IMR-90 (cell line): ENCODE results near the gene SEMA6A. TPM values are rescaled to one million over a fixed set of nuclear protein-coding genes. Genes with fewer than 3 reads are reported as not detected.

Experiments used
- ATAC-seq: fragments of 200-7000 bp; cut with Tn5 transposase; 2 replicates; pipeline ENCODE4 v1.9.1; 2020; ENCODE audit warnings: low read depth, mild to moderate bottlenecking, moderate library complexity
- BruUV-seq: library from RNA; stranded (reverse); fragments of 400-500 nt; replicated peaks from 2 replicates; lab custom pipeline; 2021; lab: Mats Ljungman, UMichigan
- CTCF ChIA-PET: fragments of 300-600 bp; formaldehyde crosslinking; extraction: SDS; loops from one replicate; lab custom pipeline; 2021; ENCODE audit warnings: antibody characterized with exemption; lab: Yijun Ruan, JAX
- POLR2A ChIA-PET: fragments of 300-600 bp; sonication (Branson Sonifier 250); formaldehyde crosslinking; loops from one replicate; lab custom pipeline; 2022; ENCODE audit warnings: antibody characterized with exemption; ENCODE audit not compliant: unreplicated experiment; lab: Charles Lee
- DNase-seq: peaks from one replicate; pipeline ENCODE4 v3.0.0; 2013
- H2AFZ ChIP-seq: replicated peaks from 2 replicates; pipeline ENCODE3; 2013; ENCODE audit warnings: low read length, mild to moderate bottlenecking; ENCODE audit not compliant: poor library complexity
- H2AK5ac ChIP-seq: 2 replicates; pipeline ENCODE4 v1.6.1; 2013; ENCODE audit warnings: low read depth, low read length, inconsistent platforms
- H2AK9ac ChIP-seq: replicated peaks from 2 replicates; pipeline ENCODE3; 2013; ENCODE audit warnings: mild to moderate bottlenecking, low read depth, low read length, moderate library complexity; ENCODE audit not compliant: poor library complexity
- H2BK120ac ChIP-seq: 2 replicates; pipeline ENCODE4 v1.6.1; 2013; ENCODE audit warnings: low read depth, low read length, inconsistent platforms
- H2BK15ac ChIP-seq: 3 replicates; pipeline ENCODE4 v1.6.1; 2013; ENCODE audit warnings: low read depth, low read length, inconsistent platforms
- H2BK20ac ChIP-seq: 2 replicates; pipeline ENCODE4 v1.6.1; 2013; ENCODE audit warnings: low read depth, mild to moderate bottlenecking, inconsistent platforms, low read length, moderate library complexity
- H2BK5ac ChIP-seq: 2 replicates; pipeline ENCODE4 v1.6.1; 2013; ENCODE audit warnings: mild to moderate bottlenecking, low read depth, low read length, inconsistent platforms; ENCODE audit not compliant: poor library complexity, severe bottlenecking
- H3K14ac ChIP-seq: replicated peaks from 2 replicates; pipeline ENCODE4 v1.6.1; 2013; ENCODE audit warnings: low read depth, low read length, inconsistent platforms
- H3K18ac ChIP-seq: 2 replicates; pipeline ENCODE4 v1.6.1; 2013; ENCODE audit warnings: low read depth, low read length, control low read depth
- H3K23ac ChIP-seq: 2 replicates; pipeline ENCODE4 v1.6.1; 2013; ENCODE audit warnings: low read depth, low read length, inconsistent platforms
- H3K27ac ChIP-seq: 2 replicates; pipeline ENCODE4 v1.5.1; 2013; ENCODE audit warnings: mild to moderate bottlenecking, control low read depth, low read length; ENCODE audit not compliant: insufficient read depth
- H3K27me3 ChIP-seq: 2 replicates; pipeline ENCODE4 v1.6.1; 2013; ENCODE audit warnings: low read length; ENCODE audit not compliant: control insufficient read depth, insufficient read depth
- H3K36me3 ChIP-seq: 2 replicates; pipeline ENCODE4 v1.6.1; 2013; ENCODE audit warnings: low read length, mixed read lengths; ENCODE audit not compliant: control insufficient read depth, insufficient read depth
- H3K4ac ChIP-seq: 2 replicates; pipeline ENCODE4 v1.6.1; 2013; ENCODE audit warnings: low read depth, low read length, inconsistent platforms
- H3K4me1 ChIP-seq: 2 replicates; pipeline ENCODE4 v1.6.1; 2013; ENCODE audit warnings: low read length, mixed read lengths; ENCODE audit not compliant: control insufficient read depth, insufficient read depth
- H3K4me2 ChIP-seq: 2 replicates; pipeline ENCODE4 v1.6.1; 2013; ENCODE audit warnings: low read depth, mild to moderate bottlenecking, control low read depth, low read length, moderate library complexity
- H3K4me3 ChIP-seq: 2 replicates; pipeline ENCODE4 v1.5.1; 2013; ENCODE audit warnings: low read depth, mild to moderate bottlenecking, control low read depth, low read length, moderate library complexity; ENCODE audit not compliant: insufficient read depth
- H3K56ac ChIP-seq: 2 replicates; pipeline ENCODE4 v1.6.1; 2013; ENCODE audit warnings: low read length, inconsistent platforms; ENCODE audit not compliant: insufficient read depth; ENCODE audit errors: extremely low read depth
- H3K79me1 ChIP-seq, 2 experiments: 2 replicates each; pipeline ENCODE4 v1.6.1; 2013; ENCODE audit warnings: low read length in 2 of 2, inconsistent platforms in 1 of 2, low read depth in 1 of 2
- H3K9ac ChIP-seq: 2 replicates; pipeline ENCODE4 v1.6.1; 2013; ENCODE audit warnings: low read depth, low read length, control low read depth
- H3K9me1 ChIP-seq: 2 replicates; pipeline ENCODE4 v1.6.1; 2013; ENCODE audit warnings: low read length, inconsistent platforms; ENCODE audit not compliant: insufficient read depth
- H3K9me3 ChIP-seq: 2 replicates; pipeline ENCODE4 v1.6.1; 2013; ENCODE audit warnings: low read length; ENCODE audit not compliant: control insufficient read depth, insufficient read depth
- H4K20me1 ChIP-seq: 2 replicates; pipeline ENCODE4 v1.6.1; 2013; ENCODE audit warnings: low read length, inconsistent platforms; ENCODE audit not compliant: insufficient read depth
- H4K5ac ChIP-seq: 2 replicates; pipeline ENCODE4 v1.6.1; 2013; ENCODE audit warnings: mild to moderate bottlenecking, low read depth, low read length, control low read depth
- H4K8ac ChIP-seq, 2 experiments: 2 replicates each; pipeline ENCODE4 v1.6.1; 2013; ENCODE audit warnings: low read depth in 2 of 2, low read length in 2 of 2, control low read depth in 1 of 2, inconsistent platforms in 1 of 2
- H4K91ac ChIP-seq: 2 replicates; pipeline ENCODE4 v1.6.1; 2013; ENCODE audit warnings: low read depth, low read length, inconsistent platforms; ENCODE audit not compliant: insufficient read depth
- BHLHE40 ChIP-seq: fragments of 150-350 bp; IDR thresholded peaks from 2 replicates; pipeline ENCODE4 v1.6.1; 2016; ENCODE audit warnings: mild to moderate bottlenecking, low read depth, low read length
- CEBPB ChIP-seq: IDR thresholded peaks from 2 replicates; pipeline ENCODE4 v1.6.1; 2012; ENCODE audit warnings: low read depth, low read length, improper control_type of control experiment
- CHD1 ChIP-seq: IDR thresholded peaks from 2 replicates; pipeline ENCODE4 v1.6.1; 2012; ENCODE audit warnings: low read depth, low read length, improper control_type of control experiment
- FOS ChIP-seq: fragments of 150-350 bp; IDR thresholded peaks from 2 replicates; pipeline ENCODE4 v1.6.1; 2016; ENCODE audit warnings: low read depth, low read length
- MAFK ChIP-seq: IDR thresholded peaks from 2 replicates; pipeline ENCODE4 v1.6.1; 2012; ENCODE audit warnings: low read depth, low read length, improper control_type of control experiment
- MAZ ChIP-seq: IDR thresholded peaks from 2 replicates; pipeline ENCODE4 v1.6.1; 2012; ENCODE audit warnings: low read depth, mild to moderate bottlenecking, low read length, improper control_type of control experiment, moderate library complexity, borderline replicate concordance
- MXI1 ChIP-seq: IDR thresholded peaks from 2 replicates; pipeline ENCODE4 v1.6.1; 2012; ENCODE audit warnings: low read depth, mild to moderate bottlenecking, low read length, moderate library complexity, borderline replicate concordance
- NFE2L2 ChIP-seq: fragments of 150-350 bp; IDR thresholded peaks from 2 replicates; pipeline ENCODE4 v1.6.1; 2016; ENCODE audit warnings: low read depth, mild to moderate bottlenecking, low read length
- POLR2A ChIP-seq: IDR thresholded peaks from 2 replicates; pipeline ENCODE4 v1.6.1; 2012; ENCODE audit warnings: mild to moderate bottlenecking, low read depth, low read length
- RAD21 ChIP-seq: IDR thresholded peaks from 2 replicates; pipeline ENCODE4 v1.6.1; 2012; ENCODE audit warnings: low read length, improper control_type of control experiment
- RCOR1 ChIP-seq: IDR thresholded peaks from 2 replicates; pipeline ENCODE4 v1.6.1; 2012; ENCODE audit warnings: mild to moderate bottlenecking, low read length, improper control_type of control experiment; ENCODE audit not compliant: insufficient replicate concordance
- RFX5 ChIP-seq: IDR thresholded peaks from 2 replicates; pipeline ENCODE4 v1.8.0; 2012; ENCODE audit warnings: low read depth, mild to moderate bottlenecking, low read length, moderate library complexity
- SMC3 ChIP-seq: fragments of 150-350 bp; IDR thresholded peaks from 2 replicates; pipeline ENCODE4 v1.6.1; 2016; ENCODE audit warnings: low read depth, mild to moderate bottlenecking, antibody characterized with exemption, low read length, moderate library complexity
- WGBS, 2 experiments: methylation state at CpG; one replicate each; pipeline versions ENCODE4 v1.1.5 to v1.1.7; 2013; ENCODE audit warnings: missing lambda C conversion rate in 2 of 2; ENCODE audit not compliant: insufficient read length in 1 of 2; ENCODE audit errors: extremely low coverage in 2 of 2; 5-methylcytosine and 5-hydroxymethylcytosine counted together
- dilution Hi-C: fragments of 300-500 bp; cut with HindIII; formaldehyde crosslinking; loops from one replicate; pipeline ENCODE4 v1.14.3; 2018; ENCODE audit warnings: low sequenced_read_pairs; ENCODE audit not compliant: unreplicated experiment
- in situ Hi-C: fragments of 300-500 bp; cut with MboI; formaldehyde crosslinking; loops from 3 replicates; pipeline ENCODE4 v1.14.3; 2019; ENCODE audit warnings: low sequenced_read_pairs, inconsistent platforms, mixed read lengths
- intact Hi-C: fragments of 100-400 bp; cut with micrococcal nuclease; formaldehyde crosslinking; loops from 2 replicates; pipeline ENCODE4 v1.10.0; 2022
- polyA plus RNA-seq, 3 experiments: library from polyadenylated mRNA; depleted of rRNA; stranded (reverse); fragments of >200 nt; gene quantifications; 2 replicates each; pipeline ENCODE4 v1.2.3, GENCODE V29; 2012; ENCODE audit warnings: low replicate concordance in 1 of 3
- total RNA-seq: library from RNA; depleted of rRNA; stranded (reverse); fragments of >200 nt; gene quantifications from 2 replicates; pipeline ENCODE4 v1.2.3, GENCODE V29; 2012
- TF ChIP-seq, protein P1 (sequence below): conservative IDR thresholded peaks from 2 replicates; pipeline ENCODE4 v1.5.1; 2012; ENCODE audit warnings: mild to moderate bottlenecking, low read depth, low read length, improper control_type of control experiment
- TF ChIP-seq, protein P2 (sequence below): fragments of 150-350 bp; IDR thresholded peaks from 2 replicates; pipeline ENCODE4 v1.6.1; 2017; ENCODE audit warnings: mild to moderate bottlenecking, antibody characterized with exemption, low read length, low read depth
- TF ChIP-seq, protein P3 (sequence below): fragments of 150-350 bp; IDR thresholded peaks from 2 replicates; pipeline ENCODE4 v1.6.1; 2016; ENCODE audit warnings: low read depth, mild to moderate bottlenecking, low read length, moderate library complexity, borderline replicate concordance

The SEMA6A gene
- total and polyA plus RNA-seq, 2 of the 4 experiments (the other 2 are of a cell fraction), result 0.27 to 0.36 TPM

GRCh38 chr5:116437351-116437705, 137.3 kb downstream of the SEMA6A start:
- Histone ChIP-seq H3K4me1 (no peaks in the 10 kb centered on the region), H3K9me1 (no peaks in the 10 kb centered on the region), H4K91ac (no peak overlapping the region), H3K18ac (no peak overlapping the region), H3K4me2 (no peak overlapping the region), H2AFZ (no peak overlapping the region), H3K23ac (no peak overlapping the region), H3K79me1 (no peaks in the 10 kb centered on the region), H3K27me3 (no peaks in the 10 kb centered on the region; the same call in none of the 2 replicates), H2BK5ac (no peak overlapping the region), H4K5ac (no peak overlapping the region), H4K8ac (no peak overlapping the region), H4K20me1 (no peaks in the 10 kb centered on the region), H2BK120ac (no peak overlapping the region), H3K9me3 (no peaks in the 10 kb centered on the region), H3K14ac (no peak overlapping the region), H3K36me3 (no peaks in the 10 kb centered on the region), H3K27ac (no peak overlapping the region), H3K4me3 (no peak overlapping the region), H2BK15ac (no peak overlapping the region), H2AK5ac (no peak overlapping the region), H3K56ac (no peak overlapping the region), H2BK20ac (no peak overlapping the region), H3K4ac (no peak overlapping the region), H3K9ac (no peak overlapping the region), H2AK9ac (no peak overlapping the region)
- BruUV-seq, result no TSS peak
- intact Hi-C loops, result no loop called here
- TF ChIP-seq, protein P1, sequence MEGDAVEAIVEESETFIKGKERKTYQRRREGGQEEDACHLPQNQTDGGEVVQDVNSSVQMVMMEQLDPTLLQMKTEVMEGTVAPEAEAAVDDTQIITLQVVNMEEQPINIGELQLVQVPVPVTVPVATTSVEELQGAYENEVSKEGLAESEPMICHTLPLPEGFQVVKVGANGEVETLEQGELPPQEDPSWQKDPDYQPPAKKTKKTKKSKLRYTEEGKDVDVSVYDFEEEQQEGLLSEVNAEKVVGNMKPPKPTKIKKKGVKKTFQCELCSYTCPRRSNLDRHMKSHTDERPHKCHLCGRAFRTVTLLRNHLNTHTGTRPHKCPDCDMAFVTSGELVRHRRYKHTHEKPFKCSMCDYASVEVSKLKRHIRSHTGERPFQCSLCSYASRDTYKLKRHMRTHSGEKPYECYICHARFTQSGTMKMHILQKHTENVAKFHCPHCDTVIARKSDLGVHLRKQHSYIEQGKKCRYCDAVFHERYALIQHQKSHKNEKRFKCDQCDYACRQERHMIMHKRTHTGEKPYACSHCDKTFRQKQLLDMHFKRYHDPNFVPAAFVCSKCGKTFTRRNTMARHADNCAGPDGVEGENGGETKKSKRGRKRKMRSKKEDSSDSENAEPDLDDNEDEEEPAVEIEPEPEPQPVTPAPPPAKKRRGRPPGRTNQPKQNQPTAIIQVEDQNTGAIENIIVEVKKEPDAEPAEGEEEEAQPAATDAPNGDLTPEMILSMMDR, result no peak
- no peak for TF ChIP-seq MXI1
- TF ChIP-seq, protein P2, sequence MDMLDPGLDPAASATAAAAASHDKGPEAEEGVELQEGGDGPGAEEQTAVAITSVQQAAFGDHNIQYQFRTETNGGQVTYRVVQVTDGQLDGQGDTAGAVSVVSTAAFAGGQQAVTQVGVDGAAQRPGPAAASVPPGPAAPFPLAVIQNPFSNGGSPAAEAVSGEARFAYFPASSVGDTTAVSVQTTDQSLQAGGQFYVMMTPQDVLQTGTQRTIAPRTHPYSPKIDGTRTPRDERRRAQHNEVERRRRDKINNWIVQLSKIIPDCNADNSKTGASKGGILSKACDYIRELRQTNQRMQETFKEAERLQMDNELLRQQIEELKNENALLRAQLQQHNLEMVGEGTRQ, result no peak
- TF ChIP-seq BHLHE40, result no peak
- no peak for TF ChIP-seq POLR2A
- no peak for TF ChIP-seq MAFK
- TF ChIP-seq RFX5, result no peak
- no peak for TF ChIP-seq RCOR1
- TF ChIP-seq, protein P3, sequence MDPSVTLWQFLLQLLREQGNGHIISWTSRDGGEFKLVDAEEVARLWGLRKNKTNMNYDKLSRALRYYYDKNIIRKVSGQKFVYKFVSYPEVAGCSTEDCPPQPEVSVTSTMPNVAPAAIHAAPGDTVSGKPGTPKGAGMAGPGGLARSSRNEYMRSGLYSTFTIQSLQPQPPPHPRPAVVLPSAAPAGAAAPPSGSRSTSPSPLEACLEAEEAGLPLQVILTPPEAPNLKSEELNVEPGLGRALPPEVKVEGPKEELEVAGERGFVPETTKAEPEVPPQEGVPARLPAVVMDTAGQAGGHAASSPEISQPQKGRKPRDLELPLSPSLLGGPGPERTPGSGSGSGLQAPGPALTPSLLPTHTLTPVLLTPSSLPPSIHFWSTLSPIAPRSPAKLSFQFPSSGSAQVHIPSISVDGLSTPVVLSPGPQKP, result no peak
- no peak for TF ChIP-seq FOS
- TF ChIP-seq RAD21, result no peak
- no peak for TF ChIP-seq SMC3
- no peak for TF ChIP-seq NFE2L2
- TF ChIP-seq CEBPB, result no peak
- no peak for TF ChIP-seq MAZ
- TF ChIP-seq CHD1, result no peak
- DNase-seq (no peak), ATAC-seq (no peak)
- ChIA-PET CTCF (no interaction called here), POLR2A (no interaction called here)
- in situ Hi-C loops, result no loop called here
- no CpG with 5 or more reads among the region's 6 CpGs for WGBS, 2 experiments
- dilution Hi-C loops, result no loop called here
